K562 (cell line): ENCODE data around the gene PLEKHA5. TPM values are rescaled to one million over a fixed set of nuclear protein-coding genes. Genes with fewer than 3 reads are reported as not detected.

Experiments
- ATAC-seq: fragments of 200-7000 bp; cut with Tn5 transposase; 3 replicates; pipeline ENCODE4 v1.9.1; 2020; ENCODE audit warnings: moderate library complexity
- BruUV-seq: library from RNA; stranded (reverse); fragments of 400-500 nt; replicated peaks from 2 replicates; lab custom pipeline; 2021; lab: Mats Ljungman, UMichigan
- CTCF ChIA-PET: fragments of 300-600 bp; formaldehyde crosslinking; extraction: SDS; loops from one replicate; lab custom pipeline; 2021; ENCODE audit warnings: low intra/inter-chr PET ratio; lab: Yijun Ruan, JAX
- POLR2A ChIA-PET: fragments of 300-600, 350-650 bp; sonication (Branson Sonifier 250); formaldehyde crosslinking; extraction: SDS; loops from one replicate; lab custom pipeline; 2021; ENCODE audit warnings: antibody characterized with exemption, inconsistent platforms; lab: Yijun Ruan, JAX
- DNase-seq, 4 experiments: peaks; one replicate each; pipeline versions ENCODE4 v3.0.0 to v3.0.0-alpha.2; 2011 to 2018; ENCODE audit warnings: low spot score in 3 of 4, mixed read lengths in 3 of 4; ENCODE audit errors: extremely low read depth in 1 of 4
- FAIRE-seq: peaks from 2 replicates; lab custom pipeline; 2011; peaks lifted over from hg19 to GRCh38; lab: Jason Lieb, UNC
- H2AFZ ChIP-seq: 2 replicates; pipeline ENCODE4 v1.6.0; 2011; ENCODE audit warnings: low read depth, low read length, control low read depth, inconsistent platforms
- H3K27ac ChIP-seq: fragments of 200-600 bp; 3 replicates; pipeline ENCODE4 v1.8.0; 2011; ENCODE audit warnings: low read depth, mild to moderate bottlenecking, control low read depth, inconsistent platforms, low read length, moderate library complexity, mixed read lengths; ENCODE audit errors: extremely low read depth
- H3K27me3 ChIP-seq, 2 experiments: fragments of 300-600 bp in 1 of 2; 2 replicates in 1 of 2; 3 replicates in 1 of 2; pipeline versions ENCODE4 v1.6.0 to v1.8.0; 2011; ENCODE audit warnings: inconsistent platforms in 2 of 2, low read length in 2 of 2, mild to moderate bottlenecking in 1 of 2, mixed read lengths in 1 of 2, moderate library complexity in 1 of 2; ENCODE audit not compliant: control insufficient read depth in 2 of 2, insufficient read depth in 2 of 2
- H3K36me3 ChIP-seq: fragments of 300-600 bp; 3 replicates; pipeline ENCODE4 v1.8.0; 2011; ENCODE audit warnings: mild to moderate bottlenecking, low read length, inconsistent platforms; ENCODE audit not compliant: control insufficient read depth, insufficient read depth
- H3K4me1 ChIP-seq, 2 experiments: fragments of 200-600 bp in 1 of 2; replicated peaks in 1 of 2; 2 replicates in 1 of 2; 3 replicates in 1 of 2; pipeline versions ENCODE4 v1.5.1 to v1.8.0; 2011; ENCODE audit warnings: inconsistent platforms in 2 of 2, low read length in 2 of 2, mild to moderate bottlenecking in 1 of 2, mixed read lengths in 1 of 2, moderate library complexity in 1 of 2; ENCODE audit not compliant: control insufficient read depth in 2 of 2, insufficient read depth in 2 of 2
- H3K4me2 ChIP-seq: 2 replicates; pipeline ENCODE4 v1.6.1; 2011; ENCODE audit warnings: low read length, control low read depth, inconsistent platforms, mixed read lengths; ENCODE audit not compliant: insufficient read depth
- H3K4me3 ChIP-seq: fragments of 200-600 bp; sonication (generic), shearing (Covaris generic); 2 replicates; pipeline ENCODE4 v1.5.1; 2016; ENCODE audit warnings: control low read depth, inconsistent platforms
- H3K79me2 ChIP-seq: fragments of 200-600 bp; 3 replicates; pipeline ENCODE4 v1.8.0; 2011; ENCODE audit warnings: low read length, inconsistent platforms; ENCODE audit not compliant: control insufficient read depth, insufficient read depth
- H3K9ac ChIP-seq, 2 experiments: 2 replicates each; pipeline versions ENCODE4 v1.6.0 to v1.6.1; 2011; ENCODE audit warnings: low read depth in 2 of 2, low read length in 2 of 2, control low read depth in 1 of 2, inconsistent platforms in 1 of 2, mild to moderate bottlenecking in 1 of 2, mixed read lengths in 1 of 2; ENCODE audit not compliant: insufficient read depth in 1 of 2
- H3K9me1 ChIP-seq: one replicate; pipeline ENCODE4 v1.6.0; 2011; ENCODE audit warnings: inconsistent platforms, mild to moderate bottlenecking, low read length, moderate library complexity; ENCODE audit not compliant: control insufficient read depth, insufficient read depth
- H3K9me3 ChIP-seq: replicated peaks from 2 replicates; pipeline ENCODE4 v1.5.1; 2011; ENCODE audit warnings: low read depth, low read length, inconsistent platforms; ENCODE audit not compliant: control insufficient read depth, insufficient read depth
- H4K20me1 ChIP-seq: replicated peaks from 2 replicates; pipeline ENCODE4 v1.6.1; 2011; ENCODE audit warnings: low read length, inconsistent platforms, mixed read lengths; ENCODE audit not compliant: control insufficient read depth, insufficient read depth
- AFF4 ChIP-seq: sonication (generic); formaldehyde crosslinking; IDR thresholded peaks from 2 replicates; pipeline ENCODE4 v1.8.0; 2023; ENCODE audit warnings: mild to moderate bottlenecking, missing genetic modification reagents
- GATA2 ChIP-seq: sonication (generic); formaldehyde crosslinking; IDR thresholded peaks from 2 replicates; pipeline ENCODE4 v1.4.0; 2020; ENCODE audit warnings: mild to moderate bottlenecking, missing genetic modification reagents
- IRF9 ChIP-seq: fragments of 450-650 bp; IDR thresholded peaks from 2 replicates; pipeline ENCODE4 v1.6.1; 2016; ENCODE audit warnings: missing biosample characterization, missing genetic modification characterization
- NCOA6 ChIP-seq: fragments of 450-650 bp; IDR thresholded peaks from 2 replicates; pipeline ENCODE4 v1.6.1; 2017; ENCODE audit warnings: mild to moderate bottlenecking
- PTRF ChIP-seq: fragments of 450-650 bp; IDR thresholded peaks from 2 replicates; pipeline ENCODE4 v1.6.1; 2016; ENCODE audit warnings: mild to moderate bottlenecking, missing genetic modification characterization, missing compliant biosample characterization
- SIRT6 ChIP-seq: IDR thresholded peaks from one replicate; pipeline ENCODE4 v1.6.1; 2012; ENCODE audit warnings: low read depth, mild to moderate bottlenecking, control low read depth, inconsistent platforms, low read length, moderate library complexity
- SMAD3 ChIP-seq: fragments of 450-650 bp; formaldehyde crosslinking; conservative IDR thresholded peaks from 2 replicates; pipeline ENCODE4 v1.4.0; 2020; ENCODE audit warnings: mild to moderate bottlenecking
- ZBTB7A ChIP-seq: IDR thresholded peaks from 2 replicates; pipeline ENCODE4 v1.6.1; 2011; ENCODE audit warnings: low read depth, mild to moderate bottlenecking, low read length, moderate library complexity, borderline replicate concordance; ENCODE audit not compliant: control insufficient read depth
- ZC3H4 ChIP-seq: sonication (generic); formaldehyde crosslinking; IDR thresholded peaks from 2 replicates; pipeline ENCODE4 v1.9.0; 2021; ENCODE audit warnings: missing genetic modification reagents, borderline replicate concordance
- ZNF239 ChIP-seq: fragments of 250-450 bp; sonication (Bioruptor Pico); IDR thresholded peaks from 2 replicates; pipeline ENCODE4 v1.4.0; 2020; ENCODE audit warnings: mild to moderate bottlenecking
- ZNF589 ChIP-seq: fragments of 200-800 bp; sonication (Bioruptor generic); IDR thresholded peaks from 2 replicates; pipeline ENCODE4 v1.6.1; 2016; ENCODE audit warnings: low read depth, missing genetic modification characterization, missing compliant biosample characterization
- WGBS: fragments of 100-300 bp; shearing (Covaris generic); methylation state at CpG from one replicate; pipeline ENCODE4 v1.1.6; 2016; ENCODE audit warnings: low coverage, mixed read lengths; ENCODE audit not compliant: insufficient coverage; ENCODE audit errors: missing lambda C conversion rate; 5-methylcytosine and 5-hydroxymethylcytosine counted together
- in situ Hi-C: fragments of 300-500 bp; cut with MboI; formaldehyde crosslinking; loops from 4 replicates; pipeline ENCODE4 v1.15.0; 2018; ENCODE audit warnings: inconsistent platforms, mixed read lengths
- intact Hi-C: fragments of 100-400 bp; cut with micrococcal nuclease; formaldehyde crosslinking; loops from 2 replicates; pipeline ENCODE4 v1.14.2; 2022
- polyA plus RNA-seq, 8 experiments: library from polyadenylated mRNA; depleted of rRNA in 4 of 8; stranded (reverse) in 5 of 8; unstranded in 3 of 8; fragments of >200 nt; fragmentation: Nextera tagmentation in 2 of 8; fragmentation: Illumina TruSeq in 1 of 8; extraction: Ambion mirVana in 2 of 8; extraction: Trizol in 1 of 8; gene quantifications; 2 replicates each; pipeline versions ENCODE4 v1.2.1 to v1.2.3, GENCODE V29; 2011 to 2014; ENCODE audit warnings: inconsistent platforms in 1 of 8, missing spikeins in 1 of 8
- total RNA-seq, 7 experiments: library from RNA; depleted of rRNA in 6 of 7; stranded (reverse); fragments of >200 nt in 6 of 7; fragmentation: Illumina TruSeq in 2 of 7; extraction: Trizol in 2 of 7; gene quantifications; 2 replicates each; pipeline versions ENCODE4 v1.2.1 to v1.2.3, GENCODE V29; 2011 to 2021; ENCODE audit warnings: low replicate concordance in 1 of 7
- TF ChIP-seq, protein P1 (sequence below): fragments of 250-450 bp; sonication (Bioruptor Pico); IDR thresholded peaks from 2 replicates; pipeline ENCODE4 v1.5.0; 2020; ENCODE audit warnings: mild to moderate bottlenecking, borderline replicate concordance

PLEKHA5 gene
- total and polyA plus RNA-seq, 9 of the 15 experiments (the other 6 are each of a cell fraction or from before 2014, with no cell fraction given) = 7.2 to 26.2 (median 17.4) TPM

DNA sequence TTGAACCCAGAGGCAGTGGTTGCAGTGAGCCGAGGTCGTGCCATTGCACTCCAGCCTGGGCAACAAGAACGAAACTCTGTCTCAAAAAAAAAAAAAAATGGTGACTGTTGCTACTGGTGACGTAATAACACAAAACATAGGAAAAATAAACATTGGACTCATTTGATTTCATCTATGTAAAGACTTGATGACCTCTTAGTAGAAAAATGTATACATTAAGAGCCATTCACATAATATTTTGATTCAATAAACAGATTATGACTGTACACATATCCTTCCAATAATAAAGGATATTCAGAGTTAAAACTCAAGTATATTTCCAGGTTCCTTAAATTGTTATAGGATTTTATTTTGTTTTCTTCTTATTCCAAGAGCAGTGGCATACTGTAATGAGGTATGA is 244.1 kb downstream of the PLEKHA5 start:
- Histone ChIP-seq H3K9me3 (no peaks in the 10 kb centered on the region), H2AFZ (no peak overlapping the region), H3K4me3 (no peak overlapping the region), H3K4me2 (no peak overlapping the region), H3K9me1 (no peaks in the 10 kb centered on the region), H3K79me2 (no peaks in the 10 kb centered on the region), H3K27ac (no peak overlapping the region), H3K4me1 (no peaks in the 10 kb centered on the region), H3K36me3 (peaks cover 17% of the 10 kb centered on the region; the same call in 2 of the 3 replicates), H4K20me1 (no peaks in the 10 kb centered on the region), H3K27me3 (no peaks in the 10 kb centered on the region), H3K9ac (no peak overlapping the region)
- in situ Hi-C loops = no loop called here
- no TSS peak for BruUV-seq
- FAIRE-seq (no peak), ATAC-seq (no peak), DNase-seq (no peak)
- ChIA-PET CTCF (no interaction called here), POLR2A (no interaction called here)
- no CpG with 5 or more reads among the region's 4 CpGs for WGBS
- intact Hi-C loops = no loop called here
- TF ChIP-seq IRF9 = no peak
- no peak for TF ChIP-seq ZBTB7A
- no peak for TF ChIP-seq AFF4
- TF ChIP-seq ZNF589 (CRISPR knock-in tag) = no peak
- no peak for TF ChIP-seq PTRF
- TF ChIP-seq, protein P1, sequence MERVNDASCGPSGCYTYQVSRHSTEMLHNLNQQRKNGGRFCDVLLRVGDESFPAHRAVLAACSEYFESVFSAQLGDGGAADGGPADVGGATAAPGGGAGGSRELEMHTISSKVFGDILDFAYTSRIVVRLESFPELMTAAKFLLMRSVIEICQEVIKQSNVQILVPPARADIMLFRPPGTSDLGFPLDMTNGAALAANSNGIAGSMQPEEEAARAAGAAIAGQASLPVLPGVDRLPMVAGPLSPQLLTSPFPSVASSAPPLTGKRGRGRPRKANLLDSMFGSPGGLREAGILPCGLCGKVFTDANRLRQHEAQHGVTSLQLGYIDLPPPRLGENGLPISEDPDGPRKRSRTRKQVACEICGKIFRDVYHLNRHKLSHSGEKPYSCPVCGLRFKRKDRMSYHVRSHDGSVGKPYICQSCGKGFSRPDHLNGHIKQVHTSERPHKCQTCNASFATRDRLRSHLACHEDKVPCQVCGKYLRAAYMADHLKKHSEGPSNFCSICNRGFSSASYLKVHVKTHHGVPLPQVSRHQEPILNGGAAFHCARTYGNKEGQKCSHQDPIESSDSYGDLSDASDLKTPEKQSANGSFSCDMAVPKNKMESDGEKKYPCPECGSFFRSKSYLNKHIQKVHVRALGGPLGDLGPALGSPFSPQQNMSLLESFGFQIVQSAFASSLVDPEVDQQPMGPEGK (CRISPR knock-in tag) = no peak
- TF ChIP-seq GATA2 = no peak
- no peak for TF ChIP-seq ZC3H4
- TF ChIP-seq SIRT6 = no peak
- TF ChIP-seq SMAD3 (CRISPR knock-in tag) = no peak
- TF ChIP-seq ZNF239 (CRISPR knock-in tag) = no peak
- no peak for TF ChIP-seq NCOA6
